SW 1271 (cell line): ENCODE measurements around the gene TMEM121B.

Experiments
- DNase-seq, 2 experiments: peaks; one replicate each; lab custom pipeline; 2025; lab: John Stamatoyannopoulos, UW

TMEM121B gene

GRCh38 chr22:17091851-17092250 is 29.3 kb downstream of the TMEM121B start:
- DNase-seq: no peak

- no peak for DNase-seq
These were observed 30.6 kb downstream of the TMEM121B start for GRCh38 chr22:17090550-17090949.

- DNase-seq: no peak
These were observed 33.5 kb downstream of the TMEM121B start for GRCh38 chr22:17087498-17088131.

DNA sequence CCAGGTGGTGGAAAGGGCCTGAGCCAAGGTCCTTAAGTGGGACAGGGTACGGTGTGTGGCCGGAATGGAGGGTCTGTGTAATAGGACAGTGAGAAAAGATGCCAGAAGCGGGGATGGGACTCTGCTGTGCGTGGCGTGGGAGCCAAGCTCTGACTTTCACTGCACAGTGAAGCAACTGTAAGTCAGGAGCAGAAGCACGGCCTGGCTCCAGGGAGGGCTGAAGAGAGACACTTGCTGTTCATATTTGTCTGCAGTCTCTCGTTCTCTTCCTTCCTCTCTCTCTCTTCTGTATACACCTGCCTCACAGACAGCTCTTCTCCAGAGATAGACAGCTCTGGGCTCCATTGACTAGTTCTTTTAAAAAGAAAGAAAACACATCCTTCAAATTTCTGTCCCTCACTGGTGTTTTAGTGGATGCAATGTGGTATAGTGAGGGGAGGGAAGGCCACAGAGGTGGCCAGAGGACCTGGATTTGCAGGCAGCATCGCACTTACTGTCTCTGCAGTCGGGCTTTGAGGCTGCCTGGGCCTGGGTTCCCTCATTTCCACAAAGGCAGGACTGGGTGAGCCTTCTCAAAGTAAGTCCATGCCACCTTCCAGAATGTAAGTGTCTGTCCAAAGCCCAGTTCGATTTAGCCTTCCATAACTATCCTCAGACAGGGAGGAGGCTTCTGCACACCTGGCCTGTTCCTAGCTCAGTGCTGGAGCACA is 34.2 kb downstream of the TMEM121B start:
- no peak for DNase-seq

- no peak for DNase-seq
These were observed 34.9 kb downstream of the TMEM121B start for GRCh38 chr22:17086296-17086695.

DNA sequence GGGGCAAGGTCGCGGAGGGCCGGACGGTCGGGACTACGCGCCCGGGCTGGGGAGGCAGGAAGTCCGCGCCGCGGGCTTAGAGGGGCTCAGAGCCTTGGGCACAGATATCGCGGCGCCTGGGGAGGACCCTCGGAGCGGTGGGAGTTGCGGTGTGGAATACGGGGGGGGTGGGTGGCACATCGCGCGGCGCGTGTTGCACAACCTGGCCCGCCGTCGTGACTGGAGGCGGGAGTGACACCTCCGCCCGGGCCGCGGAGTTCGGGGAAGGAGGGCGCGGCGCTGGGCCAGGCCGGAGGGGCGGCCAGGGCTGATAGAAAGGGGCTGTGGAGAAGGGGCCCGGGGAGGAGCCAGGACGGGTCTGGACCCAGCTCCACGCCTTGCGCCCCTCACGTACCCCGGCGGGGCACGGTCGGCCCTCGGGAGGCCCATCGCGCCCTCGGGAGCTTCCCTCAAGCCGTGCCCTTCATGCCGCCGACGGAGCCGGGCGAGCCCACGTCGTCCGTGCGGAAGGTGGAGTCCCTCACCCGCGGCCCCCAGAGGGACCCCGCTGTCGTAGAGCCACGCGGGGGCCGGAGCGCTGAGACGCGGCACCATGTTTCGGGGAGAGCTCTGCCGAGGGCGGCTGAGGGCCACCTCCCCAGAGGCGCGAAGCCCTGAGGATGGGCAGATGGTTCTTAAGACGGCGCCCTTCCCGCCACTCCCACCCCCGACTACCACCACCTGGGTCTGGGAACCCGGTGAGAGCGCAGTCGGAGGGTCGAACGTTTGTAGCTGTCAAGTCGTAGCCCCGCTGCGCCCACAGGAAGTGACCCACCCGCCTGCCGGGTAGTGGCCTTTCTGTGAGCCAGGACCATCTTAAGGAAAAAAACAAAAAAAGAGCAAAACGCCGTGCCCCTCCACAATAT is 35.6 kb downstream of the TMEM121B start:
- no peak for DNase-seq

DNA sequence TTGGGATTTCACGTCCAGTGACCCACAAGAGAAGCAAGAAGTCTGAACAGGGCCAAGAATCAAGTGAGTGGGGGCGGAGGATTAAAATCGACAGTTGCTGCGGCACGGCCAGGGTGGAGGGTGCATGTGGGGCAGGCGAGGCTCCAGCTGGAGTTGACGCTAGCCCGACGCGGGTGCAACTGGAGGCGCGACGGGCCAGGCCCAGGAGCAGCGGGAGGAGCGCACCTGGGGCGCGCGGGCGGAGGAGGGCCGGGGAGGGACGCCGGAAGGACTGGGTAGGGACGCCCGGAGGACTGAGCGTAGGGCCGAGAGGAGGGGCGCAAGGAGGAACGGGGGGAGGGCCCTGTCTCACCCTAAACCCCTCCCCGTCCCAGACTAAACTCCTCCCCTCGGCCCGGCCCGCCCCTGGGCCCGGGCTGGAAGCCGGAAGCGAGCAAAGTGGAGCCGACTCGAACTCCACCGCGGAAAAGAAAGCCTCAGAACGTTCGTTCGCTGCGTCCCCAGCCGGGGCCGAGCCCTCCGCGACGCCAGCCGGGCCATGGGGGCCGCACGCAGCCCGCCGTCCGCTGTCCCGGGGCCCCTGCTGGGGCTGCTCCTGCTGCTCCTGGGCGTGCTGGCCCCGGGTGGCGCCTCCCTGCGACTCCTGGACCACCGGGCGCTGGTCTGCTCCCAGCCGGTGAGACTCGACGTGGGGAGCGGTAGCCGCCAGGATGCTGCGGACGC is 36.4 kb downstream of the TMEM121B start, which contains the start of gene IL17RA:
Gene IL17RA (plus strand): TSS at position 447 of the 723 bp plus-strand sequence. CDS start 92 bp downstream, at position 539.
- peak; percentile 5 to 39 for DNase-seq

- no peak for DNase-seq
These were observed 37.2 kb downstream of the TMEM121B start for GRCh38 chr22:17083811-17084441.

GRCh38 chr22:17083255-17083654 is 37.9 kb downstream of the TMEM121B start:
- DNase-seq: no peak

GRCh38 chr22:17079572-17079971 is 41.6 kb downstream of the TMEM121B start:
- DNase-seq: no peak

DNA sequence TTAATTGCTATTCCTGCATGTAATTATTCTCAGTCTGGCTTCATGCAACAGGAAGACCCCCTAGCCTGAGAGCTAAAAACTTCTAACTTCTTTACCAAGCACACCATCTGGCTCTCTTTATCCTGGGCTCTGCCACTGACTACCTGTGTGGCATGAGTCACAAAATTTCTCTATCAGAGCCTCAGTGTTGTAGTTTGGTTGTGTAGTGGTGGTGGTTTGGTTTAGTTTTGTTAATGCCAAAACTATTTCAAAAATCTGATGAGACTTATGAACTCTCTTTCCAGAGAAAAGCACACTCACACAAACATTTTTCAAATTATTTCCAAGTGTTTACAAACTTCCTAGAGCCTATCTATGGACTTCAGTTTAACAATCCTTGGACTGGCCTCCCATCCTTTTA is 43.9 kb downstream of the TMEM121B start:
- no peak for DNase-seq

- DNase-seq: no peak
These were observed 46.5 kb downstream of the TMEM121B start for GRCh38 chr22:17074648-17075002.

- DNase-seq: no peak
These were observed 48.3 kb downstream of the TMEM121B start for GRCh38 chr22:17072877-17073276.
